Measurements from ENCODE around the gene TMEM18. TPM values are rescaled to one million over a fixed set of nuclear protein-coding genes. Genes with fewer than 3 reads are reported as not detected.

Gene TMEM18
- total RNA-seq, 4 donors from 2014 or later, result 7.3 to 23.7 (median 17.8) TPM

GRCh38 chr2:650343-651310 lies 26.6 kb downstream of the TMEM18 start:
- no peak overlapping the region for H3K27ac ChIP-seq
- H3K36me3 ChIP-seq, result no peaks in the 10 kb centered on the region
- peaks cover 0 to 34% (median 0%) of the 10 kb centered on the region in 4 donors for H3K27me3 ChIP-seq
- TF ChIP-seq POLR2A (IDR thresholded peaks at IDR 0.05) (no peak), CTCF (IDR thresholded peaks at IDR 0.05) (no peak)
- 69 to 77% methylated on average over 20 of the region's 25 CpGs for WGBS, 2 donors
- no peak overlapping the region for H3K4me3 ChIP-seq
- peaks cover 0 to 2% (median 0%) of the 10 kb centered on the region in 3 donors for H3K9me3 ChIP-seq
- no peak for DNase-seq
- no peaks in the 10 kb centered on the region for H3K4me1 ChIP-seq
- intact Hi-C loops (cut with DNase I), result no loop called here

- H3K9me3 ChIP-seq, result no peaks in the 10 kb centered on the region
- WGBS, 2 donors, result 89 to 90% methylated on average over 15 to 18 of the region's 20 CpGs
- DNase-seq, result no peak
- H3K4me3 ChIP-seq, result no peak overlapping the region
- TF ChIP-seq POLR2A (IDR thresholded peaks at IDR 0.05) (no peak), CTCF (IDR thresholded peaks at IDR 0.05) (no peak)
- H3K36me3 ChIP-seq, result no peaks in the 10 kb centered on the region
- intact Hi-C loops (cut with DNase I), result loop anchor here (10.0 kb wide), 1 partner anchor 405 kb away; no protein-coding TSS in a partner anchor
- peaks cover 0 to 40% (median 0%) of the 10 kb centered on the region in 4 donors for H3K27me3 ChIP-seq
- no peaks in the 10 kb centered on the region for H3K4me1 ChIP-seq
- H3K27ac ChIP-seq, result no peak overlapping the region
Observed at GRCh38 chr2:649426-650342, 27.5 kb downstream of the TMEM18 start.

- TF ChIP-seq CTCF (IDR thresholded peaks at IDR 0.05) (no peak), POLR2A (IDR thresholded peaks at IDR 0.05) (no peak)
- no peak for DNase-seq
- no peaks in the 10 kb centered on the region for H3K4me1 ChIP-seq
- H3K36me3 ChIP-seq, result no peaks in the 10 kb centered on the region
- intact Hi-C loops (cut with DNase I), result loop anchor here (10.0 kb wide), 1 partner anchor 404 kb away; no protein-coding TSS in a partner anchor
- H3K27ac ChIP-seq, result no peak overlapping the region
- no peak overlapping the region for H3K4me3 ChIP-seq
- 84 to 86% methylated on average over 14 to 18 of the region's 26 CpGs for WGBS, 2 donors
- H3K9me3 ChIP-seq, result no peaks in the 10 kb centered on the region
- peaks cover 0 to 46% (median 0%) of the 10 kb centered on the region in 4 donors for H3K27me3 ChIP-seq
Observed at GRCh38 chr2:648476-649424, 28.5 kb downstream of the TMEM18 start.

GRCh38 chr2:647691-648231 lies 29.4 kb downstream of the TMEM18 start:
- Histone ChIP-seq H3K27ac (no peak overlapping the region), H3K4me3 (no peak overlapping the region), H3K27me3 (peaks cover 0 to 47% (median 0%) of the 10 kb centered on the region in 4 donors), H3K9me3 (no peaks in the 10 kb centered on the region), H3K36me3 (no peaks in the 10 kb centered on the region), H3K4me1 (no peaks in the 10 kb centered on the region)
- 68 to 83% methylated on average over 1 to 6 of the region's 16 CpGs for WGBS, 2 donors
- TF ChIP-seq POLR2A (IDR thresholded peaks at IDR 0.05), result no peak
- TF ChIP-seq CTCF (IDR thresholded peaks at IDR 0.05), result no peak
- no peak for DNase-seq
- intact Hi-C loops (cut with DNase I), result loop anchor here (10.0 kb wide), 1 partner anchor 403 kb away; no protein-coding TSS in a partner anchor
